Measurements from ENCODE around the gene TUBGCP6. TPM values are rescaled to one million over a fixed set of nuclear protein-coding genes. Genes with fewer than 3 reads are reported as not detected.
A peak's percentile ranks its signal among the peaks of the same experiment; 100 is the strongest.

TUBGCP6 gene
- total and polyA plus RNA-seq, 10 of the 15 experiments (the other 5 are each of a cell fraction or from before 2014, with no cell fraction given), result 0.74 to 41.4 (median 19.4) TPM

DNA sequence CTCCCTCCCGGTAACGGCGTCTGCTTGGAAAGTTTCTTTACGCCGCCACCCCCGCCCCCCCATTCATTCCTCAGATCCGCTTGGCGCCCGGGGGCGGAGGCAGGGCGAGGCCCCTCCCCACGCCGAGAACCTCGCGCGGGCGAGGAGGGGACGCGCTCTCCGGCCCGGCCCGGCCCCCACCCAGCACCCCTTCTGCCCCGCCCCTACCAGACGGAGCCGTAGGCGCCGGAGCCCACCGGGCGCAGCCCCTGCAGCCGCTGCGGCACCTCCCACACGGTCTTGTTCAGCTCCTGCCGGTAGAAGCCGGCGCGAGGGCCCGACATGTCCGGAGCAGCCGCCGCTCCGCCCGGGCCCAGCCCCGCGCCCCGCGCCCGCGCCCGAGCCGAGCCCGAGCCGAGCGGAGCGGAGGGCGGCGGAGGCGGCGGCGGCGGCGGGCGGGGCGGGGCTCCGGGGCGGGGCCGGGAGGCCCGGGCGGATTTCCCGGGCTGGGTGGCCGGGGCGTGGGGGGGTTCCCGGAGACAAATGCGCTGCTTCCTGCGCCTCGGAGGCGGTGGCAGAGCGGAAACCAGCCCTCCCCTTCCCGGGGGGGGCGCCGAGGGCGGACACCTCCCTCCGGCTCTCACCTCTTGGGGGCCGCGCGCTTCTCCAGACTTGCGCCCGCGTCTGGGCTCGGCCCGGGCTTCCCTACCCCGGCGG lies 25.3 kb upstream of the TUBGCP6 start, which contains the start of gene MAPK11:
Gene MAPK11, minus strand, starts transcription at position 411 of the 696 bp plus-strand sequence. Its CDS starts 88 bp downstream, at position 323.
- FAIRE-seq, result no peak
- ATAC-seq, result peak; percentile 67
- intact Hi-C loops (cut with micrococcal nuclease; ENCODE audit: unreplicated experiment) (no loop called here), in situ Hi-C loops (cut with MboI) (no loop called here)
- WGBS (ENCODE audit: insufficient coverage, insufficient replicate concordance, low lambda C conversion rate, missing lambda C conversion rate), result 1% methylated on average over 21 of the region's 92 CpGs
- Histone ChIP-seq H3K27me3 (replicated peaks in 1 of 2; ENCODE audit: control insufficient read depth in 2 of 2, insufficient read depth in 2 of 2, low read length in 1 of 2) (no peaks in the 10 kb centered on the region), H3K9me3 (replicated peaks; ENCODE audit: control insufficient read depth, insufficient read depth, low read length) (no peaks in the 10 kb centered on the region), H3K4me3 (peak within 1 kb of the TSS; percentile 76), H2AFZ (ENCODE audit: control insufficient read depth, low read depth, low read length) (no peak within 1 kb of the TSS; the same call in 1 of the 2 replicates), H3K4me2 (ENCODE audit: control insufficient read depth, insufficient read depth) (peak within 1 kb of the TSS; percentile 93), H3K36me3 (ENCODE audit: control insufficient read depth in 2 of 2, insufficient read depth in 2 of 2, low read length in 1 of 2) (peaks cover 0 to 3% of the 10 kb centered on the region in 2 experiments; a peak in 2 of 4 replicates), H4K20me1 (ENCODE audit: control insufficient read depth, insufficient read depth) (no peaks in the 10 kb centered on the region), H3K79me2 (ENCODE audit: control insufficient read depth, insufficient read depth, low read length) (no peaks in the 10 kb centered on the region), H3K27ac (ENCODE audit: control insufficient read depth, insufficient read depth) (no peak within 1 kb of the TSS), H3K4me1 (ENCODE audit: control insufficient read depth, insufficient read depth, low read length) (peaks cover 10% of the 10 kb centered on the region), H3K9ac (ENCODE audit: control insufficient read depth, insufficient read depth, low read length) (peak within 1 kb of the TSS; percentile 39; the same call in 1 of the 2 replicates)
- ChIA-PET POLR2A (no interaction called here), RAD21 (ENCODE audit: unreplicated experiment) (no interaction called here), SMC1A (ENCODE audit: uncharacterized antibody, unreplicated experiment) (no interaction called here), CTCF (no interaction called here)
- no TSS peak for BruUV-seq (replicated peaks)
- DNase-seq (ENCODE audit: low read depth, low spot score), result no peak
- no peak for TF ChIP-seq RB1 (IDR thresholded peaks at IDR 0.05; ENCODE audit: borderline replicate concordance)
- TF ChIP-seq EGR1 (IDR thresholded peaks at IDR 0.05; ENCODE audit: borderline replicate concordance in 1 of 2, low read depth in 2 of 2, low read length in 2 of 2), result peak in 1 of 2 experiments; percentile 58; a peak in 1 of 3 replicates

DNA sequence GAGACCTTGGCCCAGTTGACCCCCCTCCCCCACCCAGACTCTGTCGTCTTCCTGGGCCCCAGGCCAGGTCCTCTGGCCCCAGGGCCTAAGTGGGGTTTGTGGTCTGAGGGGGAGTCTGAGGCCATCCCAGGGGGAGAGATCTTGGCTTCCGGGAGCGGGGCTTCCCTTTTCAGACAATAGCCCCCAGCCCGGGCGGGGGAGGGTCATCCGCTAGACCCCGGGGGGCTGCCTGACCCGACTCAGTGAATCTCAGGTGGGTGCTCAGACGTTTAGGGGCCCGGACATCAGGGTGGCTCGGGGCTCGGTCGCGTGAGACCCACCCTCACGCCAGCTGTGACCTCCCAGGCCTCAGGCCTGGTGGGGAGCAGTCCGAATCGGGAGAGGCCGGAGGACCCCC lies 24.7 kb upstream of the TUBGCP6 start:
- Histone ChIP-seq H3K36me3 (ENCODE audit: control insufficient read depth in 2 of 2, insufficient read depth in 2 of 2, low read length in 1 of 2) (no peaks in the 10 kb centered on the region), H3K27ac (ENCODE audit: control insufficient read depth, insufficient read depth) (no peak overlapping the region), H3K79me2 (ENCODE audit: control insufficient read depth, insufficient read depth, low read length) (no peaks in the 10 kb centered on the region), H2AFZ (ENCODE audit: control insufficient read depth, low read depth, low read length) (no peak overlapping the region; the same call in 1 of the 2 replicates), H3K4me3 (peak overlapping the region; percentile 76), H3K4me1 (ENCODE audit: control insufficient read depth, insufficient read depth, low read length) (peaks cover 12% of the 10 kb centered on the region), H4K20me1 (ENCODE audit: control insufficient read depth, insufficient read depth) (no peaks in the 10 kb centered on the region), H3K27me3 (replicated peaks in 1 of 2; ENCODE audit: control insufficient read depth in 2 of 2, insufficient read depth in 2 of 2, low read length in 1 of 2) (no peaks in the 10 kb centered on the region), H3K4me2 (ENCODE audit: control insufficient read depth, insufficient read depth) (peak overlapping the region; percentile 77), H3K9me3 (replicated peaks; ENCODE audit: control insufficient read depth, insufficient read depth, low read length) (no peaks in the 10 kb centered on the region), H3K9ac (ENCODE audit: control insufficient read depth, insufficient read depth, low read length) (peak overlapping the region; percentile 39; the same call in 1 of the 2 replicates)
- ChIA-PET CTCF (interaction anchor here (1.2 kb wide), 1 partner anchor 18 kb away, joined by 3 read pairs; the partner anchor contains the start of gene HDAC10), SMC1A (ENCODE audit: uncharacterized antibody, unreplicated experiment) (no interaction called here), POLR2A (no interaction called here), RAD21 (ENCODE audit: unreplicated experiment) (interaction anchor here (1.1 kb wide), 1 partner anchor 18 kb away, joined by 3 read pairs; the partner anchor contains the start of gene HDAC10)
- WGBS (ENCODE audit: insufficient coverage, insufficient replicate concordance, low lambda C conversion rate, missing lambda C conversion rate), result 4% methylated on average over 16 of the region's 18 CpGs
- intact Hi-C loops (cut with micrococcal nuclease; ENCODE audit: unreplicated experiment) (no loop called here), in situ Hi-C loops (cut with MboI) (no loop called here)
- DNase-seq (ENCODE audit: low read depth, low spot score), result no peak
- TF ChIP-seq KDM1A (IDR thresholded peaks at IDR 0.05; ENCODE audit: borderline replicate concordance) (no peak), ZSCAN29 (IDR thresholded peaks at IDR 0.05) (no peak), EGR1 (IDR thresholded peaks at IDR 0.05; ENCODE audit: borderline replicate concordance in 1 of 2, low read depth in 2 of 2, low read length in 2 of 2) (0 out of 3 replicates have a peak, but pooled peaks of 1 of the 2 experiments have one; percentile 3), ZZZ3 (IDR thresholded peaks at IDR 0.05; ENCODE audit: control insufficient read depth, insufficient read length, low read depth) (no peak), RUNX3 (IDR thresholded peaks at IDR 0.05; ENCODE audit: low read length) (peak; percentile 32; the same call in 1 of the 2 replicates), ZBED1 (IDR thresholded peaks at IDR 0.05; ENCODE audit: borderline replicate concordance) (no peak)
- TF ChIP-seq, protein P1, sequence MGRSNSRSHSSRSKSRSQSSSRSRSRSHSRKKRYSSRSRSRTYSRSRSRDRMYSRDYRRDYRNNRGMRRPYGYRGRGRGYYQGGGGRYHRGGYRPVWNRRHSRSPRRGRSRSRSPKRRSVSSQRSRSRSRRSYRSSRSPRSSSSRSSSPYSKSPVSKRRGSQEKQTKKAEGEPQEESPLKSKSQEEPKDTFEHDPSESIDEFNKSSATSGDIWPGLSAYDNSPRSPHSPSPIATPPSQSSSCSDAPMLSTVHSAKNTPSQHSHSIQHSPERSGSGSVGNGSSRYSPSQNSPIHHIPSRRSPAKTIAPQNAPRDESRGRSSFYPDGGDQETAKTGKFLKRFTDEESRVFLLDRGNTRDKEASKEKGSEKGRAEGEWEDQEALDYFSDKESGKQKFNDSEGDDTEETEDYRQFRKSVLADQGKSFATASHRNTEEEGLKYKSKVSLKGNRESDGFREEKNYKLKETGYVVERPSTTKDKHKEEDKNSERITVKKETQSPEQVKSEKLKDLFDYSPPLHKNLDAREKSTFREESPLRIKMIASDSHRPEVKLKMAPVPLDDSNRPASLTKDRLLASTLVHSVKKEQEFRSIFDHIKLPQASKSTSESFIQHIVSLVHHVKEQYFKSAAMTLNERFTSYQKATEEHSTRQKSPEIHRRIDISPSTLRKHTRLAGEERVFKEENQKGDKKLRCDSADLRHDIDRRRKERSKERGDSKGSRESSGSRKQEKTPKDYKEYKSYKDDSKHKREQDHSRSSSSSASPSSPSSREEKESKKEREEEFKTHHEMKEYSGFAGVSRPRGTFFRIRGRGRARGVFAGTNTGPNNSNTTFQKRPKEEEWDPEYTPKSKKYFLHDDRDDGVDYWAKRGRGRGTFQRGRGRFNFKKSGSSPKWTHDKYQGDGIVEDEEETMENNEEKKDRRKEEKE (IDR thresholded peaks at IDR 0.05), result no peak
- no TSS peak for BruUV-seq (replicated peaks)
- FAIRE-seq, result no peak
- no peak for ATAC-seq
